Suprapubic skin (tissue), 3 donors: Measurements from ENCODE around the gene IL17B.

Experiments
- EP300 ChIP-seq: sonication (generic); formaldehyde crosslinking; IDR thresholded peaks from one replicate; pipeline ENCODE4 v1.6.1; 2017; ENCODE audit warnings: antibody characterized with exemption
- POLR2A ChIP-seq, 2 donors: fragments of 450-650 bp; IDR thresholded peaks; one replicate each; pipeline ENCODE4 v1.6.1; 2017; ENCODE audit warnings: antibody characterized with exemption in 2 of 2, mild to moderate bottlenecking in 2 of 2, moderate library complexity in 2 of 2
- TF ChIP-seq, protein P1 (sequence below), 2 donors: fragments of 200-600 bp in 1 of 2; fragments of 450-650 bp in 1 of 2; sonication (generic) in 1 of 2; IDR thresholded peaks; one replicate each; pipeline ENCODE4 v1.5.1; 2016 to 2019; ENCODE audit warnings: antibody characterized with exemption in 2 of 2, mild to moderate bottlenecking in 1 of 2, moderate library complexity in 1 of 2

DNA sequence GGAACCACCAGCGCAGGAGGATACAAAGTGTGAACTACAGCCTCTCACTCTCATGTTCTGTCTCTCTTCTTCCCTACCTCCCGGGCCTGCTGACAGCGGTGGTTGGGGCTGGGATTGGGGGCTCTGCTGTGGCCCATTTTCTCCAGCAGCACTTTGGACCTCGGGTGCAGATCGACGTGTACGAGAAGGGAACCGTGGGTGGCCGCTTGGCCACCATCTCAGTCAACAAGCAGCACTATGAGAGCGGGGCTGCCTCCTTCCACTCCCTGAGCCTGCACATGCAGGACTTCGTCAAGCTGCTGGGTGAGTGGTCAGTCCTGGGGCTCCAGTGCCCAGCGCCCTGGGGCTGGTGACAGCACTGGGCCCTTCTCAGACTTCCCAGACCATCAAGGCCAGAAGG lies 16.6 kb downstream of the IL17B start:
- TF ChIP-seq, protein P1, sequence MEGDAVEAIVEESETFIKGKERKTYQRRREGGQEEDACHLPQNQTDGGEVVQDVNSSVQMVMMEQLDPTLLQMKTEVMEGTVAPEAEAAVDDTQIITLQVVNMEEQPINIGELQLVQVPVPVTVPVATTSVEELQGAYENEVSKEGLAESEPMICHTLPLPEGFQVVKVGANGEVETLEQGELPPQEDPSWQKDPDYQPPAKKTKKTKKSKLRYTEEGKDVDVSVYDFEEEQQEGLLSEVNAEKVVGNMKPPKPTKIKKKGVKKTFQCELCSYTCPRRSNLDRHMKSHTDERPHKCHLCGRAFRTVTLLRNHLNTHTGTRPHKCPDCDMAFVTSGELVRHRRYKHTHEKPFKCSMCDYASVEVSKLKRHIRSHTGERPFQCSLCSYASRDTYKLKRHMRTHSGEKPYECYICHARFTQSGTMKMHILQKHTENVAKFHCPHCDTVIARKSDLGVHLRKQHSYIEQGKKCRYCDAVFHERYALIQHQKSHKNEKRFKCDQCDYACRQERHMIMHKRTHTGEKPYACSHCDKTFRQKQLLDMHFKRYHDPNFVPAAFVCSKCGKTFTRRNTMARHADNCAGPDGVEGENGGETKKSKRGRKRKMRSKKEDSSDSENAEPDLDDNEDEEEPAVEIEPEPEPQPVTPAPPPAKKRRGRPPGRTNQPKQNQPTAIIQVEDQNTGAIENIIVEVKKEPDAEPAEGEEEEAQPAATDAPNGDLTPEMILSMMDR (IDR thresholded peaks at IDR 0.05) = no peak
- TF ChIP-seq EP300 (no peak), POLR2A (IDR thresholded peaks at IDR 0.05) (no peak)
